ENCODE data around the gene ATXN1.
"Not testable (repeated sequence)": the region's sequence is repeated elsewhere in the genome, so short reads cannot be mapped to it uniquely, and the experiment has no call there.

Gene ATXN1

GRCh38 chr6:16718356-16718755 lies 42.9 kb downstream of the ATXN1 start:
- peak in 1 of 2 donors; percentile 37 for DNase-seq

- DNase-seq: no peak
These were observed 43.9 kb downstream of the ATXN1 start for GRCh38 chr6:16717275-16717942.

- no peak for DNase-seq
These were observed 44.9 kb downstream of the ATXN1 start for GRCh38 chr6:16716321-16716858.

- no peak for DNase-seq
These were observed 47.7 kb downstream of the ATXN1 start for GRCh38 chr6:16713597-16713996.

GRCh38 chr6:16712931-16713484 lies 48.3 kb downstream of the ATXN1 start:
- peak; percentile 97 to 98 for DNase-seq

- peak; percentile 69 to 77 for DNase-seq
These were observed 48.9 kb downstream of the ATXN1 start for GRCh38 chr6:16712255-16712930.

GRCh38 chr6:16711546-16712254 lies 49.6 kb downstream of the ATXN1 start:
- DNase-seq: no peak

GRCh38 chr6:16706911-16707783 lies 54.1 kb downstream of the ATXN1 start:
- DNase-seq: peak; percentile 52 to 60

GRCh38 chr6:16706491-16706890 lies 54.8 kb downstream of the ATXN1 start:
- DNase-seq: peak; percentile 61 to 68

GRCh38 chr6:16706029-16706428 lies 55.2 kb downstream of the ATXN1 start:
- no peak for DNase-seq

GRCh38 chr6:16705081-16705993 lies 55.9 kb downstream of the ATXN1 start:
- peak; percentile 59 to 64 for DNase-seq

GRCh38 chr6:16704401-16705045 lies 56.7 kb downstream of the ATXN1 start:
- DNase-seq: peak; percentile 62 to 68

- not testable (repeated sequence) for DNase-seq
These were observed 58.5 kb downstream of the ATXN1 start for GRCh38 chr6:16702627-16703378.

- no peak for DNase-seq
These were observed 60.4 kb downstream of the ATXN1 start for GRCh38 chr6:16700916-16701234.

- peak in 1 of 2 donors; percentile 40 for DNase-seq
These were observed 60.9 kb downstream of the ATXN1 start for GRCh38 chr6:16700202-16700915.

GRCh38 chr6:16698997-16699868 lies 62.0 kb downstream of the ATXN1 start:
- DNase-seq: peak; percentile 67 to 77

- no peak for DNase-seq
These were observed 63.1 kb downstream of the ATXN1 start for GRCh38 chr6:16698162-16698533.
